ENCODE data around the gene KCND3.

The KCND3 gene

GRCh38 chr1:111988743-111989453, 570 bp downstream of the KCND3 start:
- no peak for DNase-seq (ENCODE audit: low read depth in 2 of 2)

DNA sequence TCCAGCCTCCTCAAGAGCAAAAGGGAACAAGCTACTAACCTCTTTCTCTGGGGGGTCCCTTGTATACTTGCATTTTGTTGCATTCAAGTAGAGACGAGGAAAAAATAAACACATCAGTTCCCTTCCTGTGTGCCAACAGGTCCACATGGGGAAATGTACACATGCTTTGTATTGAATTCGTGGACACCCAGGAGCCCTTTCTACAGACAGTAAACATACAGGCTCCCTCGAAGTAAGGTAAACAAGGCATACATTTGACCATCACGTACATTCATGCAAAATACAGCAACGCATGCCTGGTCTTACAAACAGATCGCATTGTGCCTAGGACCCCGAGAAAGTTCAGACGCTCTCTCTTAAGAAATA, 1.1 kb downstream of the KCND3 start:
- DNase-seq (ENCODE audit: low read depth in 2 of 2): no peak

DNA sequence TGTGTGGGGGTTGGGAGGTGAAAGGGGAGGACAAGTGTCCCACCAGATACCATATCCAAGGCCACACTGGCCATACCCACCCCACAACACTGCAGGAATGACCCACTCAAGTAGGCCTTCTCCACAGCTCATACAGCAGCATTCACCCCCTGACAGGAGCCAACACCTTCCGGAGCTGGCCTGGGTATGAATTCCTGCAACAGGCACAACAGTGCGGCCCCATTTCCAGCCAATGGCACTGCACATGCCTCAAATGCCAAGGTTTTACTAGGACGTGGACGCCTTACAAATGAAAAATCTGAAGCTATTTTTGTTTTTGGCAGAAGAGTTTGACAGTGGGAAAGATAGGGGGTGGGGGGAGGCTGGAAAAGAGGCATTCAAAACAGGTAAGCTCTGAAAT, 2.0 kb downstream of the KCND3 start:
- no peak for DNase-seq (ENCODE audit: low read depth in 2 of 2)

- no peak for DNase-seq (ENCODE audit: low read depth in 2 of 2)
Observed at GRCh38 chr1:111983500-111983899, 6.0 kb downstream of the KCND3 start.

- no peak for DNase-seq (ENCODE audit: low read depth in 2 of 2)
Observed at GRCh38 chr1:111982428-111982827, 7.0 kb downstream of the KCND3 start.

- DNase-seq (ENCODE audit: low read depth in 2 of 2): no peak
Observed at GRCh38 chr1:111981871-111982270, 7.6 kb downstream of the KCND3 start.

GRCh38 chr1:111981090-111981489, 8.4 kb downstream of the KCND3 start:
- DNase-seq (ENCODE audit: low read depth in 2 of 2): no peak

DNA sequence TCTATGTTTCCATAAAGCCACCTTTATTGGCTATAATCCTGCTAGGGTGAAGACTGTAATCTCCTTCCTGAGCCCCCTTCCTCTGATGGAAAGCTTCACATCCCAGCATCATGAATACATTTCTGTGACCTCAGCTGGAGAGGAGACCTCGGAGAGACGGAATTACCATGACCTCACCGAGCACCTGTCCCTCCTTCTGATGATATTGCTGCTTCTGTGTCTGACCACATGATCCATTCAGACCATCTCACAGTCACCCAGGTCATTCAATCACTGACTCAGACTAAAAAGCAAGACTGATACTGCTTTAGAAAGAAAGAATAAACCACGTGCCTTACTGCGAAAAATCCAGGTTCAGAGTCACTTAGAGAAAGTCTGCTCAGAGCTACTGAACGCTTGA, 8.8 kb downstream of the KCND3 start:
- no peak for DNase-seq (ENCODE audit: low read depth in 2 of 2)

- DNase-seq (ENCODE audit: low read depth in 2 of 2): no peak
Observed at GRCh38 chr1:111978695-111979094, 10.8 kb downstream of the KCND3 start.

DNA sequence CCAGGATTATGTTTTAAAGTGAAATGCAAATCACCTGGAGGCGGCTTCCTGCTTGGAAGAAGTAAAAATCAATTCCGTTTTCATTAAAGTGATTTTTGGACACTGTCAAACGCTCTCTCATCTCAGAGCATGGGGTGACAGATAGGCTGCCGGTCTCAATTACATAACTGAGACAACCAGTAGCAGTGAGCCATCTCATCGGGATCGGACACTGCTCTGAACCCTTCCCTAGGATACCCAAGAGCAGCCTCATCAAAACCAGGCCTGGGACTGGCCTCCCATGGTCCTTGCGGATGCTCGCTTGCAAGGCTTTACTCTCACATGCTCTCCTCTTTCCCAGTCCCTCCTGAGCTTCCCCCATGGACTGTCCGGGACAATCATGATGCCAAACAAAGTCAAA, 12.1 kb downstream of the KCND3 start:
- DNase-seq (ENCODE audit: low read depth in 2 of 2): no peak

DNA sequence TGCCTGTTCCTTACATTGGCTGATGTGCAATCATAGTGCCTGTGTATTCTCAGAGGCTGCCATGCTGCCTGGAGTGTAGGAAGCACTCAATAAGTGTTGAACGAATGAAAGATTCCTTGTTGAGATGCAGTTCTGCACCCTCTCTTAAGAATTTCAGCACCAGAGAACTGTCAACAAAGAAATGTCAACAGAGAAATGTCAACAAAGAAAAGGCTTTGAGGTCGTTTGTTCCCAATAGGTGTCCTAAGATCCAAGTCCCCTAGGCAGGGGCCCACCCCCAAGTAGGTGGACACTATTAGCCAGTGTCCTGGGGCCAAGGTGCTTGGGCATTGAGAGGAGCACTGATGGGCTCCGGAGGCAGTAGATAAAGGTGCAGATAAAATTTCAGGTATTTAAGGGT, 12.6 kb downstream of the KCND3 start:
- DNase-seq (ENCODE audit: low read depth in 2 of 2): no peak

DNA sequence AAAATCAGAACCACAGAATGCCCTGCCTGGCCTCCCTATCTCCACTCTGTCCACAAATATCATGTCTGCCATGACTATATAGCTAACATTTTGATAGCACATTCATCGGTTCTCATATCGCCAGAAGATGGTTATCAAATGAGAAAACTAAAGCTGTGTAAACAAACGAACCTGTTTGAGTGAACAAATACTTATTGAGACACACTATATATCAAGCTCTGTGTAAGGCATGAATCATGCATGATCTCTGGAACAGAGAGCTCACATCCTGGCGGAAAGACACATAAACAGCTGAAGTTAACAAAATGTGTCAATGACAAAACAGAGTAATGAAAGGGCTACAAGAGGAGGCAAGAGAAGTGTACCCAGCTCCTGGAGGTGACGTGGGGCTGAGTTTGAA, 13.1 kb downstream of the KCND3 start:
- no peak for DNase-seq (ENCODE audit: low read depth in 2 of 2)

- no peak for DNase-seq (ENCODE audit: low read depth in 2 of 2)
Observed at GRCh38 chr1:111973150-111973790, 16.2 kb downstream of the KCND3 start.

- DNase-seq (ENCODE audit: low read depth in 2 of 2): no peak
Observed at GRCh38 chr1:111971396-111971795, 18.1 kb downstream of the KCND3 start.

DNA sequence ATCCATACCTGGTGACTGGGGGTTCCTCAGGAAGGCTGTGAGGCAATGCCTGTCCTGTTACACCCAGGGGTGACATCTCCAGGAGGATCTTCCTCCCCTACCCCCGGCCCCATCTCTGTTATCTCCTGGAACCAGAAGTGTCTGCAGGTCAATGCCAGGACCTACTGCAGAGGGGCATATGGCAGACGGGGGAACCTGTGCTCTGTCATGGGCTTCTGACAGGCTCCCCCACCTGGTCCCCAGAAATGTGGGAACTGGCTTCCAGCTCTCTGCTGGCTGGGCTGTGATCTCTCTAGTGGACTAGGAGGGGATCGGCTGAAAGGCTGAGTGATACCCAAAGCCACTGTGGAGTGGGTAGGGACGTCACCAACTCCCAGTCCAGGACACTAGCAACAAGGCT, 21.0 kb downstream of the KCND3 start:
- no peak for DNase-seq (ENCODE audit: low read depth in 2 of 2)

DNA sequence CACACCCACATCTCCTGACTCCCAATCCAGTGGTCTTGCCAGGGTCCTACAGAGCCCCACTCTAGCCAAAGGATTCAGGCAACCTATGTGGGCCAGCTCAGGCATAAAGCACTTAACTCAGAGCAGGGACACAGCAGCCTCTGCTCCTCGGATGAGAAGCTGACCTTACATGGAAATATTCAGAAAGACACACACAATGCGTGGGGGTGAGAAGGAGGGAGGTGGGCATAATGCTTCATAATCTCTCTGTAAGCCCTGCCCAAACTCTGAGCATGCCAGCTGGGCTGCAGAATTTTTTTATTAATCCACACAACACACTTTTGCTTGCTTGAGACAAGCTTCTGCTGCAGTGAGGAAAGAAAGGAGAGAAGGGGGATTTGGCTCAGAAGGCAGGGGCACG, 21.6 kb downstream of the KCND3 start:
- no peak for DNase-seq (ENCODE audit: low read depth in 2 of 2)

DNA sequence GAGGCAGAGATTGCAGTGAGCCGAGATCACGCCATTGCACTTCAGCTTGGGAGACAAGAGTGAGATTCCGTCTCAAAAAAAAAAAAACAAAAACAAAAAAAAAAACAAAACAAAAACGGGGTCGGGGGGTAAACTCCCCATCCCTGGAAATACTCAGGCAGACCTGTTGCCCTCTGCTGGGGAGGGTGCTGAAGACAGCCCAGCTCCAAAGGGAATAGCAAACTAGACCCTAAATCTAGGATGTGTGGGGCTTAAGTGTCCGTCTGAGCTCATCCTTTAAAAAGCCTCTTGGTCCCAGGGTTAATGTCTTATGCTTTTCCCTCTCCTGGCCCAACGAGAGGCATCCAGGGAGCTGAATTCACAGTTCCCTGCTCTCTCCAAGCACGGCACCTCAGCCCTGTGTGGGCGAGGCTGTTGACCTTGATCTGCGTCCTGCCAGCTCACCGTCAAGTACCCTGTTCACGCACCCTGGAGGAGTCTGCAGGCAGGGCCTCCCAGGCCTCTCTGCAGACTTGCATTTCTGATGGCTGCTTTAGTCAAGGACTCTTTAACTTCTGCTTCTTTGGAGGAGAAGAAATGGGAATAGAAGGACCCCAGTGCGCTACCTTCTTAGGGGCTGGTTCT, 22.3 kb downstream of the KCND3 start:
- no peak for DNase-seq (ENCODE audit: low read depth in 2 of 2)

GRCh38 chr1:111965781-111966443, 23.6 kb downstream of the KCND3 start:
- DNase-seq (ENCODE audit: low read depth in 2 of 2): no peak

DNA sequence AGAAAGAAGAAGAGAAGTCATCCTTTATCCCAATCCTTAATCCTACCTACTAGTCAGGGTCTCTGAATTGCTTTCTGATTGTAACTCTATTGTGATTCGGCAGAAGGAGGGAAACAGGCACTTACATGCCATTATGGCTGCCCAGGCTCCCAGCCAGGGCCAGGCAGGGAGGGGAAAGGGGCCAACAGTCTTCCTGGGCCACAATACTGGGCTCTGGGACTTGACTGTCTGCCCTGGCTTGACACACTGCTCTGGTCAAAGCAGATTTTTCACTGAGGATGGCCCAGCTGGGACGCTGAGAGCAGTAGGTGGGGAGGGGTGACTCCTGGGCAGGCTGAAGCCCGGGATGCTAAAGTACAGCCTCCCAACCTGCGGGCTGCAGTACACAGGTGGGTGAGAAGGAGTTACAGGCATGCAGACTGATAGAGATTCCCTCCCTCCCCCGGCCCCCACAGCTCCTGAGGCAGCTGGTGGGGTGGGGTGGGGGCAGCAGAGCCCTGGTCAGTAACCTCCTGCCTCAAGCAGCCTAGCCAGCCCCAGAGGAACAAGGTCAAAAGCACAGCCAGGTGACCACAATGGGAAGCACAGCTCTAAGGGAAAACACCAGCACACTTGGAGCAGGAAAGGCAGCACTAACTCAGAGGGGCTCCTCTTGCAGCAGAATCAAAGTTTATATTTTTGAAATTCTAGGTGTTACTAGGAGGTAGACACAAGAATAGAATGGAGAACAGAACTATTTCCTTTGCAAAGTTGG, 25.3 kb downstream of the KCND3 start:
- DNase-seq (ENCODE audit: low read depth in 2 of 2): no peak

GRCh38 chr1:111961773-111962565, 27.5 kb downstream of the KCND3 start:
- DNase-seq (ENCODE audit: low read depth in 2 of 2): no peak

DNA sequence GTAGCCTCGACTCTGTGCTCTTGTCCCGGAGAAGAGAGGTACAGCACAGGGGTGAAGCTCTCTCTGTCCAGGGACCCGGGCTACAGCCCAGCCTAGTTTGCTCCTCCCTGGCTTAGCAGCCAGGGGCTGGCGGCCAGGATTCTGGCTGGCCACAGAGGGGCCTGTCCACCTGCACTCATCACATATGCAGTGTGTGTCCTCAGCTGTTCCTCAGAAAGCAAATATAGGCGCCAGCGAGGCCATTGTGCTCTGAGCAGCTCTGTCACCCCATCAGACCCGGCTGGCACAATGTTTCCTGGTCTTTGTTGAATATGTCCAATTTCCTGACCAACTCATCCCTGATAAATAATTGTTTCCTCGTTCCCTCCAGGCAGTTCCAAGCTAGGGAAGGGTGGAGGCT, 28.5 kb downstream of the KCND3 start:
- DNase-seq (ENCODE audit: low read depth in 2 of 2): no peak

All from stimulated activated CD4-positive, alpha-beta T cell treated with anti-CD3 and anti-CD28 coated beads, Interleukin-1b, Interleukin-23, amount 100 ng/mL, for 1 hour (primary cell).